ENCODE data around the gene ISOC2. TPM values are rescaled to one million over a fixed set of nuclear protein-coding genes. Genes with fewer than 3 reads are reported as not detected.
"Not testable (repeated sequence)": the region's sequence is repeated elsewhere in the genome, so short reads cannot be mapped to it uniquely, and the experiment has no call there.

Gene ISOC2
- total RNA-seq: 13.7 TPM

- peak; percentile 100 for DNase-seq
Measured at GRCh38 chr19:55461259-55461973, at the start of gene ISOC2. Gene ISOC2 (minus strand): TSS chr19:55461642. CDS start chr19:55456486, 5,156 bp downstream.

GRCh38 chr19:55508120-55508519 lies 46.7 kb upstream of the ISOC2 start:
- no peak for DNase-seq

GRCh38 chr19:55504981-55505380 lies 43.5 kb upstream of the ISOC2 start:
- DNase-seq: no peak

- no peak for DNase-seq
Measured at GRCh38 chr19:55504252-55504603, 42.8 kb upstream of the ISOC2 start.

GRCh38 chr19:55503502-55504251 lies 42.2 kb upstream of the ISOC2 start:
- peak; percentile 88 for DNase-seq

- no peak for DNase-seq
Measured at GRCh38 chr19:55503157-55503501, 41.7 kb upstream of the ISOC2 start.

- DNase-seq: no peak
Measured at GRCh38 chr19:55502197-55502952, 40.9 kb upstream of the ISOC2 start.

GRCh38 chr19:55500368-55500952 lies 39.0 kb upstream of the ISOC2 start:
- no peak for DNase-seq

- DNase-seq: no peak
Measured at GRCh38 chr19:55498246-55498840, 36.9 kb upstream of the ISOC2 start.

GRCh38 chr19:55497763-55498162 lies 36.3 kb upstream of the ISOC2 start:
- no peak for DNase-seq

GRCh38 chr19:55496820-55497219 lies 35.4 kb upstream of the ISOC2 start:
- DNase-seq: not testable (repeated sequence)

GRCh38 chr19:55495646-55496349 lies 34.4 kb upstream of the ISOC2 start:
- no peak for DNase-seq

- DNase-seq: no peak
Measured at GRCh38 chr19:55494172-55494761, 32.8 kb upstream of the ISOC2 start.

GRCh38 chr19:55493645-55494171 lies 32.3 kb upstream of the ISOC2 start:
- no peak for DNase-seq

- DNase-seq: no peak
Measured at GRCh38 chr19:55493052-55493644, 31.7 kb upstream of the ISOC2 start.

- no peak for DNase-seq
Measured at GRCh38 chr19:55492362-55492944, 31.0 kb upstream of the ISOC2 start.

- DNase-seq: no peak
Measured at GRCh38 chr19:55491546-55492360, 30.3 kb upstream of the ISOC2 start.

GRCh38 chr19:55490478-55491432 lies 29.3 kb upstream of the ISOC2 start:
- no peak for DNase-seq
